Smooth muscle cell (in vitro differentiated cells): ENCODE results near the gene MRPL57. TPM values are rescaled to one million over a fixed set of nuclear protein-coding genes. Genes with fewer than 3 reads are reported as not detected.

Experiments
- polyA plus RNA-seq: library from polyadenylated mRNA; unstranded; fragments of >200 nt; fragmentation: Nextera tagmentation; extraction: Ambion mirVana; gene quantifications from 2 replicates; pipeline ENCODE4 v1.2.1, GENCODE V29; 2016
- small RNA-seq: library from RNA; depleted of rRNA; stranded (forward); fragments of <200 nt; gene quantifications from one replicate; pipeline ENCODE3, GENCODE V24; 2014
- total RNA-seq: library from RNA; depleted of rRNA; stranded (reverse); fragments of >200 nt; gene quantifications from 2 replicates; pipeline ENCODE4 v1.2.3, GENCODE V29; 2014

Gene MRPL57
- total and polyA plus RNA-seq, 2 experiments from 2014 or later: 18.6 to 31.0 TPM

Small RNA genes within 50 kb of the gene (small RNA-seq; reads per million reads assigned to genes)
- gene AL158032.1 (not detected), gene RF00086 (not detected)

Other genes with a start within 250 kb of the MRPL57 start
- 20.8 and 26.4 TPM in 2 replicates for gene LATS2, start 115.1 kb upstream of the MRPL57 start, total RNA-seq
- 6.9 and 8.9 TPM in 2 replicates for gene LATS2, start 115.1 kb upstream of the MRPL57 start, polyA plus RNA-seq
- 95.3 TPM in 2 replicates for gene SAP18, start 36.5 kb upstream of the MRPL57 start, total RNA-seq
- 366 and 394 TPM in 2 replicates for gene SAP18, start 36.5 kb upstream of the MRPL57 start, polyA plus RNA-seq
- 5.4 and 6.5 TPM in 2 replicates for gene SKA3, start 106 bp upstream of the MRPL57 start, total RNA-seq
- gene SKA3, start 106 bp upstream of the MRPL57 start, polyA plus RNA-seq: 4.9 and 7.2 TPM in 2 replicates